HepG2 (cell line): ENCODE measurements around the gene PARVB. TPM values are rescaled to one million over a fixed set of nuclear protein-coding genes. Genes with fewer than 3 reads are reported as not detected.

ENCODE experiments used
- ATAC-seq: fragments of 200-7000 bp; cut with Tn5 transposase; 3 replicates; pipeline ENCODE4 v1.9.1; 2020; ENCODE audit warnings: mild to moderate bottlenecking, moderate library complexity
- BruUV-seq: library from RNA; stranded (reverse); fragments of 400-500 nt; replicated peaks from 2 replicates; lab custom pipeline; 2021; lab: Mats Ljungman, UMichigan
- CTCF ChIA-PET: fragments of 300-600 bp; formaldehyde crosslinking; extraction: SDS; loops from one replicate; lab custom pipeline; 2021; ENCODE audit warnings: low total read pairs, inconsistent platforms, low intra/inter-chr PET ratio; lab: Yijun Ruan, JAX
- POLR2A ChIA-PET: fragments of 350-600 bp; sonication (Branson Sonifier 250); formaldehyde crosslinking; loops from one replicate; lab custom pipeline; 2020; ENCODE audit warnings: antibody characterized with exemption, inconsistent platforms; lab: Yijun Ruan, JAX
- DNase-seq: peaks from one replicate; pipeline ENCODE4 v3.0.0-alpha.2; 2015; ENCODE audit warnings: low spot score
- FAIRE-seq: peaks from 3 replicates; lab custom pipeline; 2011; peaks lifted over from hg19 to GRCh38; lab: Jason Lieb, UNC
- H2AFZ ChIP-seq: one replicate; pipeline ENCODE4 v1.6.1; 2011; ENCODE audit warnings: low read length, inconsistent platforms
- H3K27ac ChIP-seq: fragments of 300-600 bp; 3 replicates; pipeline ENCODE4 v1.8.0; 2011; ENCODE audit warnings: mixed run types, mild to moderate bottlenecking, mixed read lengths, low read length, inconsistent platforms; ENCODE audit not compliant: insufficient read depth; ENCODE audit errors: extremely low read length
- H3K27me3 ChIP-seq, 2 experiments: fragments of 200-600 bp in 1 of 2; 2 replicates in 1 of 2; 3 replicates in 1 of 2; pipeline versions ENCODE4 v1.6.0 to v1.8.0; 2011; ENCODE audit warnings: low read length in 2 of 2, mild to moderate bottlenecking in 2 of 2, moderate library complexity in 2 of 2, inconsistent platforms in 1 of 2; ENCODE audit not compliant: insufficient read depth in 2 of 2, control insufficient read depth in 1 of 2
- H3K36me3 ChIP-seq, 2 experiments: fragments of 200-600 bp in 1 of 2; replicated peaks in 1 of 2; 2 replicates in 1 of 2; 3 replicates in 1 of 2; pipeline versions ENCODE4 v1.5.1 to v1.8.0; 2011; ENCODE audit warnings: low read length in 2 of 2, inconsistent platforms in 1 of 2; ENCODE audit not compliant: insufficient read depth in 2 of 2, control insufficient read depth in 1 of 2
- H3K4me1 ChIP-seq: 2 replicates; pipeline ENCODE4 v1.5.1; 2012; ENCODE audit warnings: low read length, inconsistent platforms; ENCODE audit not compliant: insufficient read depth
- H3K4me2 ChIP-seq: 2 replicates; pipeline ENCODE4 v1.6.0; 2011; ENCODE audit warnings: low read depth, low read length, inconsistent platforms
- H3K4me3 ChIP-seq, 3 experiments: fragments of 200-600 bp in 1 of 3; sonication (generic), shearing (Covaris generic) in 1 of 3; replicated peaks in 1 of 3; 2 replicates each; pipeline ENCODE4 v1.5.1; 2011 to 2016; ENCODE audit warnings: low read length in 3 of 3, inconsistent platforms in 2 of 3, low read depth in 2 of 3, mild to moderate bottlenecking in 2 of 3, control low read depth in 1 of 3, mixed read lengths in 1 of 3; ENCODE audit not compliant: insufficient read depth in 1 of 3
- H3K79me2 ChIP-seq: one replicate; pipeline ENCODE4 v1.6.1; 2011; ENCODE audit warnings: low read length, inconsistent platforms; ENCODE audit not compliant: insufficient read depth
- H3K9ac ChIP-seq: 2 replicates; pipeline ENCODE4 v1.6.0; 2011; ENCODE audit warnings: mild to moderate bottlenecking, low read depth, low read length, inconsistent platforms; ENCODE audit not compliant: insufficient read depth
- H3K9me3 ChIP-seq: 2 replicates; pipeline ENCODE4 v1.5.1; 2012; ENCODE audit warnings: mild to moderate bottlenecking, low read length
- H4K20me1 ChIP-seq: 2 replicates; pipeline ENCODE4 v1.6.0; 2011; ENCODE audit warnings: inconsistent platforms, mild to moderate bottlenecking, low read length, moderate library complexity; ENCODE audit not compliant: insufficient read depth
- BCL3 ChIP-seq: sonication (generic); formaldehyde crosslinking; IDR thresholded peaks from 2 replicates; pipeline ENCODE4 v1.5.1; 2020; ENCODE audit warnings: mild to moderate bottlenecking, missing genetic modification reagents, moderate library complexity
- CBX5 ChIP-seq: sonication (generic); formaldehyde crosslinking; IDR thresholded peaks from 2 replicates; pipeline ENCODE4 v1.4.0; 2020; ENCODE audit warnings: missing genetic modification reagents, borderline replicate concordance
- ETS1 ChIP-seq: sonication (generic); formaldehyde crosslinking; IDR thresholded peaks from 2 replicates; pipeline ENCODE4 v1.4.0; 2020; ENCODE audit warnings: missing genetic modification reagents
- GZF1 ChIP-seq: sonication (generic); formaldehyde crosslinking; IDR thresholded peaks from 2 replicates; pipeline ENCODE4 v1.5.1; 2020; ENCODE audit warnings: mild to moderate bottlenecking, missing genetic modification reagents
- HMGXB3 ChIP-seq: sonication (generic); formaldehyde crosslinking; IDR thresholded peaks from 2 replicates; pipeline ENCODE4 v1.4.0; 2020; ENCODE audit warnings: missing genetic modification reagents, borderline replicate concordance
- MLLT10 ChIP-seq: sonication (generic); formaldehyde crosslinking; IDR thresholded peaks from 2 replicates; pipeline ENCODE4 v1.4.0; 2020; ENCODE audit warnings: missing genetic modification reagents
- ONECUT2 ChIP-seq: sonication (generic); formaldehyde crosslinking; IDR thresholded peaks from 2 replicates; pipeline ENCODE4 v1.4.0; 2020; ENCODE audit warnings: missing genetic modification reagents
- U2AF1 ChIP-seq: fragments of 200-400 bp; formaldehyde crosslinking; optimal IDR thresholded peaks from 2 replicates; pipeline ENCODE3; 2017; ENCODE audit warnings: mild to moderate bottlenecking, low read depth, low read length
- ZKSCAN1 ChIP-seq: fragments of 150-350 bp; IDR thresholded peaks from 2 replicates; pipeline ENCODE4 v1.6.1; 2014; ENCODE audit warnings: low read length
- ZNF251 ChIP-seq: sonication (generic); formaldehyde crosslinking; IDR thresholded peaks from 2 replicates; pipeline ENCODE4 v1.9.0; 2021; ENCODE audit warnings: mild to moderate bottlenecking, missing genetic modification reagents
- ZNF484 ChIP-seq: sonication (generic); formaldehyde crosslinking; IDR thresholded peaks from 2 replicates; pipeline ENCODE4 v1.5.1; 2020; ENCODE audit warnings: mild to moderate bottlenecking, low read depth, missing genetic modification reagents, borderline replicate concordance
- ZNF616 ChIP-seq: sonication (generic); formaldehyde crosslinking; IDR thresholded peaks from 2 replicates; pipeline ENCODE4 v1.5.0; 2020; ENCODE audit warnings: low read depth, mild to moderate bottlenecking, missing genetic modification reagents
- WGBS: methylation state at CpG from one replicate; pipeline ENCODE4 v1.1.6; 2017; ENCODE audit warnings: low lambda C conversion rate; 5-methylcytosine and 5-hydroxymethylcytosine counted together
- in situ Hi-C: cut with HindIII; loops from 2 replicates; pipeline ENCODE4 v1.10.0; 2017; ENCODE audit warnings: low pct_unique_long_range_greater_than_20kb; ENCODE audit not compliant: extremely low pct_ligation_motif_present
- intact Hi-C: fragments of 100-400 bp; cut with micrococcal nuclease; formaldehyde crosslinking; loops from one replicate; pipeline ENCODE4 v1.10.0; 2022; ENCODE audit not compliant: unreplicated experiment
- polyA plus RNA-seq, 8 experiments: library from polyadenylated mRNA; depleted of rRNA in 3 of 8; stranded (reverse) in 7 of 8; unstranded in 1 of 8; fragments of >200 nt; fragmentation: Illumina TruSeq in 4 of 8; extraction: Trizol in 4 of 8; gene quantifications; 2 replicates each; pipeline versions ENCODE4 v1.2.1 to v1.2.3, GENCODE V29; 2011 to 2016; ENCODE audit warnings: low read depth in 4 of 8, missing spikeins in 1 of 8, mixed read lengths in 1 of 8; ENCODE audit not compliant: insufficient read depth in 1 of 8
- total RNA-seq, 5 experiments: library from RNA; depleted of rRNA; stranded (reverse); fragments of >200 nt; fragmentation: Illumina TruSeq; extraction: Trizol; gene quantifications; 2 replicates each; pipeline ENCODE4 v1.2.3, GENCODE V29; 2016; ENCODE audit warnings: low read depth in 1 of 5

The PARVB gene
- total and polyA plus RNA-seq, 2 of the 13 experiments (the other 11 are each of a cell fraction or from before 2014, with no cell fraction given) = 0.11 to 0.15 TPM

DNA sequence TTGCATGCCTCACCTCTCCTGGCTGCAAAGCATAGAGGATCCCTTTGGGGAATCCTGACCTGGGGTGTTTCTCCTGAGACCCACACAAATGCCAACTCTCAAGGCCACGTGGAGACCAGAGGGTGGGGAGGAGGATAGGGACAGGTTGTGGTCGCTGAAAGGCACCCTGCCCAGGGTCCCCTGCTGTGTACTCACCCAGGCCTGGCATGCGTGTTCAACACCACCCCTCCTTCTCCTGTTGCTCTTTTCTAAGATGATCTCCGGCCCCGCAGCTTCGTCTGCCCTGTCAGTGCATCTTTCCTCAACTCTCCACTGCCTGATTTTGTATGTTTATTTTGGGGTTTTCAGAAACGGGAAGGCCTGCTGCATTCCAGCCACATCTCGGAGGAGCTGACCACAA, 112.0 kb downstream of the PARVB start:
- DNase-seq (no peak), FAIRE-seq (no peak), ATAC-seq (no peak)
- no peak for TF ChIP-seq BCL3 (CRISPR knock-in tag)
- no peak for TF ChIP-seq ZNF616
- no peak for TF ChIP-seq ETS1 (CRISPR knock-in tag)
- no TSS peak for BruUV-seq
- intact Hi-C loops (no loop called here), in situ Hi-C loops (no loop called here)
- Histone ChIP-seq H3K27ac (no peak overlapping the region), H3K9me3 (peaks cover 16% of the 10 kb centered on the region), H3K27me3 (no peaks in the 10 kb centered on the region), H3K79me2 (no peaks in the 10 kb centered on the region), H3K4me2 (no peak overlapping the region), H3K9ac (no peak overlapping the region), H3K4me3 (no peak overlapping the region), H3K36me3 (no peaks in the 10 kb centered on the region), H3K4me1 (no peaks in the 10 kb centered on the region), H4K20me1 (no peaks in the 10 kb centered on the region), H2AFZ (no peak overlapping the region)
- POLR2A ChIA-PET = no interaction called here
- CTCF ChIA-PET = no interaction called here
- 30% methylated on average over 5 of the region's 8 CpGs for WGBS

GRCh38 chr22:44136786-44137185, 112.7 kb downstream of the PARVB start:
- H3K79me2 ChIP-seq = no peaks in the 10 kb centered on the region
- no peak overlapping the region for H2AFZ ChIP-seq
- no peak overlapping the region for H3K9ac ChIP-seq
- POLR2A ChIA-PET = no interaction called here
- no peaks in the 10 kb centered on the region for H3K4me1 ChIP-seq
- H3K4me2 ChIP-seq = no peak overlapping the region
- H3K4me3 ChIP-seq = no peak overlapping the region
- no peaks in the 10 kb centered on the region for H3K27me3 ChIP-seq
- no TSS peak for BruUV-seq
- ATAC-seq = no peak
- intact Hi-C loops = no loop called here
- peaks cover 16% of the 10 kb centered on the region for H3K9me3 ChIP-seq
- no peaks in the 10 kb centered on the region for H3K36me3 ChIP-seq
- CTCF ChIA-PET = no interaction called here
- in situ Hi-C loops = no loop called here
- H4K20me1 ChIP-seq = no peaks in the 10 kb centered on the region
- DNase-seq = no peak
- TF ChIP-seq CBX5 (CRISPR knock-in tag) = no peak
- no peak for TF ChIP-seq GZF1 (CRISPR knock-in tag)
- no peak for TF ChIP-seq ZNF484
- TF ChIP-seq HMGXB3 = no peak
- no peak for TF ChIP-seq U2AF1
- no peak for TF ChIP-seq ONECUT2 (CRISPR knock-in tag)
- no peak for TF ChIP-seq ZKSCAN1
- no peak for TF ChIP-seq ZNF251
- TF ChIP-seq MLLT10 (CRISPR knock-in tag) = no peak
- no peak for FAIRE-seq
- H3K27ac ChIP-seq = no peak overlapping the region
